Subcutaneous adipose tissue (tissue), 4 donors: Measurements from ENCODE around the gene LYRM4. TPM values are rescaled to one million over a fixed set of nuclear protein-coding genes. Genes with fewer than 3 reads are reported as not detected.

ENCODE experiments used
- total RNA-seq, 4 donors: library from RNA; depleted of rRNA; stranded (reverse); fragments of >200 nt; gene quantifications; one replicate each; pipeline ENCODE4 v1.1.0, GENCODE V29; 2016
- TF ChIP-seq, protein P1 (sequence below): fragments of 450-650 bp; IDR thresholded peaks from one replicate; pipeline ENCODE4 v1.5.1; 2016; ENCODE audit warnings: low read depth, mild to moderate bottlenecking, control low read depth, antibody characterized with exemption, moderate library complexity

Gene LYRM4
- total RNA-seq, 4 donors from 2014 or later = 22.2 to 25.8 (median 25.1) TPM

DNA sequence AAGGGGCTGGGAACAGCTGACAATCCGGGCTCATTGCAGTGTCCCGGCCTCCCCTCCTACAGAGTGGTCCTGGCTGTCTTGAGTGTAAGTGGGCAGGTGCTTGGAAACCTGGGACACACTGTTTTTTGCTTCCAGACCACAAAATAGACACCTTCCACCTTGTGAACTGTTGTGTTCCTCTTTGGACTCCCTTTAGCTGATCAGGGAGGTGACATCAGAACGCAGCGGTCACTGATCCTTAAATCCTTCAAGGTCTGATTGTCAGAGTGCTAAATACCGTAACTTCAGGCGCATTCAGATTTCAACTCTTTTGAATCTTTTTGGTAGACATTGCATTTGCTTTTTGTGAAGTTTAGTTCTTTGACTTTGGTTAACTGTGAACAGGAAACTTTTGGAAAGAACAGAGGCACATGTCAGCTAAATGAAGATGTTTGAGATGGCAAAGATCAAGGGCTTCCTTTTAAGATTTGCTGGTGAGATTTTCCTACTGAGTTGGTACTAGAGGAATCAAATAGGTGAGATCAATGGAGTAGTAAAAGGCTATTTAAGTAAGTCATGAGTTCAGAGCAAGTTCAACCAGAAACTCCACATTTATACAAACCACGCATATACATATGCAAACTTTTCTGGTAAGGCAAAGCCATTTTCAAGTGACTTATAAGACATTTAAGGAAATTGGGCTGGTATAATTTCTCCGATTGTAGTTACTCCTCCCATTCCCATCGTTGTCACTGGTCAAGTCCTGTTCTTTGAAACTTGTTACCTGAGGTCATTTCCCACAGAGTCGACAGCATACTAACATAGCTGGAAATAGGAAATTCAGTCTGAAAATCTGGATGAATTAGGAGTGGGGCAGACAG is 169.3 kb downstream of the LYRM4 start:
- TF ChIP-seq, protein P1, sequence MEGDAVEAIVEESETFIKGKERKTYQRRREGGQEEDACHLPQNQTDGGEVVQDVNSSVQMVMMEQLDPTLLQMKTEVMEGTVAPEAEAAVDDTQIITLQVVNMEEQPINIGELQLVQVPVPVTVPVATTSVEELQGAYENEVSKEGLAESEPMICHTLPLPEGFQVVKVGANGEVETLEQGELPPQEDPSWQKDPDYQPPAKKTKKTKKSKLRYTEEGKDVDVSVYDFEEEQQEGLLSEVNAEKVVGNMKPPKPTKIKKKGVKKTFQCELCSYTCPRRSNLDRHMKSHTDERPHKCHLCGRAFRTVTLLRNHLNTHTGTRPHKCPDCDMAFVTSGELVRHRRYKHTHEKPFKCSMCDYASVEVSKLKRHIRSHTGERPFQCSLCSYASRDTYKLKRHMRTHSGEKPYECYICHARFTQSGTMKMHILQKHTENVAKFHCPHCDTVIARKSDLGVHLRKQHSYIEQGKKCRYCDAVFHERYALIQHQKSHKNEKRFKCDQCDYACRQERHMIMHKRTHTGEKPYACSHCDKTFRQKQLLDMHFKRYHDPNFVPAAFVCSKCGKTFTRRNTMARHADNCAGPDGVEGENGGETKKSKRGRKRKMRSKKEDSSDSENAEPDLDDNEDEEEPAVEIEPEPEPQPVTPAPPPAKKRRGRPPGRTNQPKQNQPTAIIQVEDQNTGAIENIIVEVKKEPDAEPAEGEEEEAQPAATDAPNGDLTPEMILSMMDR = no peak

DNA sequence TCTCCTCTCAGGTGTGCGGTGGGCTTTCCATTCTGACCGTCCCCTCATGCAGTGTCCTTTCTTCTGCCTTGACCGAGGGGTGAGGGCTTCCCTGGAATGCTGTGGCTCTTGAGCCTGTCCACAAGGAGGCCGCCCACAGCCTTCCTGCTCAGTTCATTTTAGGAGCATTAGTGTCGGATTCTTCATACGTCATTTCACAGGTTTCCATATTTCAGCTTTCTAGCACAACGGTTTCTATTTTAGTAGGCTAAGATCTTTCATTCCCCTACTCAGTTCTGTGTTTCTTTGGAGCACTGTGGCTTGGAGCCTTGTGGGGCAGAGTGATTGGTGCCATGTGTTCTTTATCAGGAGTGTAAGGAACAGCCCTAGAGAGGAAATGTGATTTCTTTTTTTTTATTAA is 170.1 kb downstream of the LYRM4 start:
- TF ChIP-seq, protein P1 = no peak

DNA sequence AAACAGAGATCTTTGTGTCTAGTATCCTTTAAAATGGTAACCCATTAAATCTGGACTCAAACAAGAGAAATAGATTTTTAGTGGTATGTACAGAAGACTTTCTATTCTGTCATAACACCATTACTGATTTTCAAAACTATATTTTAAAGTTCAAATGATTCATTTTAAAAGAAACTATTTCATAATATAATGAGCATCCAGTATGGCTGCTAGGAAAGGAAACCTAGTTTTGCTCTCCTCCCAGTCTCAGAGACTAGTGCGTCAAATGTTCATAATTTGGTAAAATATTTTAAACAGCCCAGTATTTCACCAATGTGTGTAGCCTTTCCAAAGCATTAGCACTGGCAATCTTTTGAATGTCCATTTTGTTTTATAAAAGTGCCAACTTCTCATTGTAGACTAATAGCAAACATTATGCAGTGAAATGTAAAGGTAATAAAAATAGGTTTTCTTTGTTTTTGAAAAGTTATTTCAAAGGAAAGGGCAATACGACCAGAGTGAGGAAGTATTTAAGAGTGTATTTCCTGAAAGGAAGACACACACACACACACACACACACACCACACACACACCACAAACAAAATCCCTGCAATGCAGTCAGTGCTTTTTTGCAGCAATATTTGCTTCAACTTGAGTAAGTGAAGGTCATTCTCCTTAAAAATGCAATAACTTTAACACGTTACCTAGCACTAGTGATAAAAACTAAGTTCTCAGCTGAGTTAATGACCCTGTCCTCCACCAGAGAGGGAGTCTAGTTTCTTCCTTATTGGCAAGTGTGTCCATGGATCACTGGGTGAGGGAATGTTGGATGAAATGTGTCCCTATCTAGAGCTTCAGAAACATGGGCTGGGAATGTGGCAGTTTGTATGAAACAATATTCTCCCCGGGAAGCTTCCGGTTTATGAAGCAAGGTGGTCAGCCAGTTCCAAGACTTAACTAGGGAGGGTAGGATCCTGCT is 171.0 kb downstream of the LYRM4 start:
- TF ChIP-seq, protein P1 = no peak

DNA sequence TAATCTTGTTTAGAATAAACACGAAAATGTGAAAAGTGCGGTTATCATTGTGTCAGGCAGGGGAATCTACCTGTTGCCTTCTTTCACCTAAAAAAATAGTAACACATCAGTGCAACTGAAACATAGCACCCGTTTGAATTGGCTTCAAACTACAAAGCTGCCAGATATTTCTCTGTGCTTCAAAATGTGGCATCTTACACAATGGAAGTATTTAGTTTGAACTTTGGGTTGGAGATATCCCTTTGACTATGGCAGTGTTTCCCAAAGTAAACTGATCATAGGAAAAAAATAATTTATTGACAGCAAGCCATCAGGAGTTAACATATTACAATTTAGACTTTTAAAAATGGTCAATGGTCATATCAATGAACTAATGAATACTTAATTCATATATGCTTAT is 172.0 kb downstream of the LYRM4 start:
- TF ChIP-seq, protein P1 = no peak

DNA sequence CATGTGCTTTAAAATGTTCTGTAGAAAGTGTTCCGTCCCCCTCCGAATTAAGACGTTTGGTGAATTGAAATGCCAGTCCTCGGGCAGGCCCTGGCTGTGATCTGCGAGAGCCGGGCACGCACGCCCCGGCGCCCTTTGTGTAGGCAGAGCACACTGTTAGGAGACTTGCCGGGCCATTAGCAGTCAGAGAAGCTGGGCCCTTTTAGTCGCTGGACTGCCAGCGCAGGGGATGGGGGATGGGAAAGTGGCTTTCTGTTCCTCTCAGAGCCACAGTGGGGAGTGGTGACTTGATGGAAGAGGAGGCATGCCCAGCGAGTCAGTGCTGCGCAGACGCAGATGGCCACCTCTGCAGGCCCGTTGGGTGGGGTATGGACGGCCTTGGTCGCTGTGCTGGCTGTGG is 173.4 kb downstream of the LYRM4 start:
- TF ChIP-seq, protein P1 = no peak

DNA sequence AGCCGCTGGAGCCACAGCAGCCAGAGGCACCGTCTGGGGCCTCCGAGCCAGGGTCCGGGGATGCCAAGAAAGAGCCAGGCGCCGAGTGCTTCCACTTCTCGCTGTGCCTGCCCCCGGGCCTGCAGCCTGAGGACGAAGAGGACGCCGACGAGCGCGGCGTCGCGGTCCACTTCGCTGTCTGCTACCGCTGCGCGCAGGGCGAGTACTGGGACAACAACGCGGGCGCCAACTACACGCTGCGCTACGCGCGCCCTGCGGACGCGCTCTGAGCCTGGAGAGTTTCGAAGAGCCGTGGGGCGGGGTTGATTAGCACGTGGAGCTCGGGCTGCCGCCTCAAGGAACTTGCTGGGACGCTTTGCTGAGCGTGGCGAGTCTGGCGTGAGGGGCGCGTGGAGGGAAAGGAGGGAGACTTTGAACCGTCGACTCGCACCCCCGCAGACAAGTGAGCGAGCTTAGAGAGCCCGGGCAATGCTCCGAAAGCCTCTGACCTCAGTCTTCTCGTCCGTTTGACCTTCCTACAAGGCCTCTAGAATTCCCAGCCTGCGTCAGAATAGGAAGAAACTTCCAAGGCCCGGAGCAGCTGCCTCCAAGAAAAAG is 174.4 kb downstream of the LYRM4 start:
- TF ChIP-seq, protein P1 = no peak
